Measurements from ENCODE around the gene CADPS. TPM values are rescaled to one million over a fixed set of nuclear protein-coding genes. Genes with fewer than 3 reads are reported as not detected.

The CADPS gene
- polyA plus RNA-seq, 1 donor (not counting 4 experiments of a cell fraction or from before 2014, with no cell fraction given), result not detected

- no peak overlapping the region for H3K9ac ChIP-seq (ENCODE audit: control insufficient read depth, extremely low read depth, insufficient read depth, low read length)
- no peak overlapping the region for H2AFZ ChIP-seq (ENCODE audit: control insufficient read depth, low read length)
- no peaks in the 10 kb centered on the region for H3K4me1 ChIP-seq (ENCODE audit: control insufficient read depth, extremely low read depth, insufficient read depth, low read length)
- no peaks in the 10 kb centered on the region for H3K9me3 ChIP-seq (ENCODE audit: control insufficient read depth, low read depth, low read length)
- H3K79me2 ChIP-seq (ENCODE audit: control insufficient read depth, insufficient read depth, low read length), result no peaks in the 10 kb centered on the region
- no peaks in the 10 kb centered on the region for H3K36me3 ChIP-seq (ENCODE audit: control insufficient read depth in 2 of 2, extremely low read depth in 1 of 2, insufficient read depth in 2 of 2, low read length in 2 of 2)
- H3K27ac ChIP-seq (ENCODE audit: control insufficient read depth, insufficient read depth, low read length), result no peak overlapping the region
- DNase-seq (ENCODE audit: low read depth, low spot score), result no peak
- TF ChIP-seq EZH2 (IDR thresholded peaks at IDR 0.05; ENCODE audit: low read length), result no peak
- peak in 1 of 3 experiments; percentile 22 for TF ChIP-seq CTCF (optimal IDR thresholded peaks at IDR 0.05 in 1 of 3, IDR thresholded peaks at IDR 0.05 in 1 of 3, conservative IDR thresholded peaks at IDR 0.05 in 1 of 3; ENCODE audit: extremely low read depth in 1 of 3, insufficient read depth in 2 of 3, low read length in 3 of 3)
- H3K4me2 ChIP-seq (ENCODE audit: control insufficient read depth, extremely low read depth, insufficient read depth, low read depth, low read length), result no peak overlapping the region
- no peaks in the 10 kb centered on the region for H3K9me1 ChIP-seq (ENCODE audit: control insufficient read depth, extremely low read depth, insufficient read depth, low read length)
- dilution Hi-C loops (cut with MboI; ENCODE audit: extremely low pct_ligation_motif_present, low sequenced_read_pairs), result no loop called here
- no peaks in the 10 kb centered on the region for H3K27me3 ChIP-seq (ENCODE audit: control insufficient read depth, extremely low read depth, insufficient read depth, low read length)
- H4K20me1 ChIP-seq (ENCODE audit: control insufficient read depth, extremely low read depth, insufficient read depth, low read length), result no peaks in the 10 kb centered on the region
- H3K4me3 ChIP-seq (ENCODE audit: control insufficient read depth in 2 of 3, extremely low read depth in 1 of 3, insufficient read depth in 2 of 3, low read depth in 1 of 3, low read length in 3 of 3), result no peak overlapping the region
- no peak for FAIRE-seq
Observed at GRCh38 chr3:62493109-62493801, 382.0 kb downstream of the CADPS start.

- H4K20me1 ChIP-seq (ENCODE audit: control insufficient read depth, extremely low read depth, insufficient read depth, low read length), result no peaks in the 10 kb centered on the region
- H2AFZ ChIP-seq (ENCODE audit: control insufficient read depth, low read length), result no peak overlapping the region
- no peaks in the 10 kb centered on the region for H3K9me1 ChIP-seq (ENCODE audit: control insufficient read depth, extremely low read depth, insufficient read depth, low read length)
- dilution Hi-C loops (cut with MboI; ENCODE audit: extremely low pct_ligation_motif_present, low sequenced_read_pairs), result no loop called here
- peaks cover 15% of the 10 kb centered on the region for H3K27me3 ChIP-seq (ENCODE audit: control insufficient read depth, extremely low read depth, insufficient read depth, low read length)
- no peaks in the 10 kb centered on the region for H3K36me3 ChIP-seq (ENCODE audit: control insufficient read depth in 2 of 2, extremely low read depth in 1 of 2, insufficient read depth in 2 of 2, low read length in 2 of 2)
- H3K79me2 ChIP-seq (ENCODE audit: control insufficient read depth, insufficient read depth, low read length), result no peaks in the 10 kb centered on the region
- FAIRE-seq (no peak), DNase-seq (ENCODE audit: low read depth, low spot score) (no peak)
- H3K9ac ChIP-seq (ENCODE audit: control insufficient read depth, extremely low read depth, insufficient read depth, low read length), result no peak overlapping the region
- H3K27ac ChIP-seq (ENCODE audit: control insufficient read depth, insufficient read depth, low read length), result no peak overlapping the region
- no peak overlapping the region for H3K4me3 ChIP-seq (ENCODE audit: control insufficient read depth in 2 of 3, extremely low read depth in 1 of 3, insufficient read depth in 2 of 3, low read depth in 1 of 3, low read length in 3 of 3)
- TF ChIP-seq EZH2 (IDR thresholded peaks at IDR 0.05; ENCODE audit: low read length) (no peak), CTCF (optimal IDR thresholded peaks at IDR 0.05 in 1 of 3, IDR thresholded peaks at IDR 0.05 in 1 of 3, conservative IDR thresholded peaks at IDR 0.05 in 1 of 3; ENCODE audit: extremely low read depth in 1 of 3, insufficient read depth in 2 of 3, low read length in 3 of 3) (no peak)
- H3K4me1 ChIP-seq (ENCODE audit: control insufficient read depth, extremely low read depth, insufficient read depth, low read length), result no peaks in the 10 kb centered on the region
- H3K9me3 ChIP-seq (ENCODE audit: control insufficient read depth, low read depth, low read length), result no peaks in the 10 kb centered on the region
- no peak overlapping the region for H3K4me2 ChIP-seq (ENCODE audit: control insufficient read depth, extremely low read depth, insufficient read depth, low read depth, low read length)
Observed at GRCh38 chr3:62482961-62483360, 392.3 kb downstream of the CADPS start.
